Stimulated activated CD8-positive, alpha-beta memory T cell treated with anti-CD3 and anti-CD28 coated beads, Interleukin-15, amount 100 ng/mL, for 48 hours (primary cell): ENCODE measurements around the gene MGAT3.
"Not testable (repeated sequence)": the region's sequence is repeated elsewhere in the genome, so short reads cannot be mapped to it uniquely, and the experiment has no call there.

ENCODE experiments used
- DNase-seq, 2 donors: peaks; one replicate each; pipeline ENCODE4 v3.0.0-alpha.2; 2020; ENCODE audit warnings: low read depth in 2 of 2

The MGAT3 gene

GRCh38 chr22:39456522-39457197, at the start of gene MGAT3:
MGAT3 (plus strand) TSS chr22:39457012; CDS start chr22:39487348, 30,336 bp downstream.
- no peak for DNase-seq

- no peak for DNase-seq
Measured at GRCh38 chr22:39408173-39408572, 48.6 kb upstream of the MGAT3 start.

- DNase-seq = no peak
Measured at GRCh38 chr22:39408807-39409206, 48.0 kb upstream of the MGAT3 start.

- DNase-seq = no peak
Measured at GRCh38 chr22:39409516-39410029, 47.2 kb upstream of the MGAT3 start.

- no peak for DNase-seq
Measured at GRCh38 chr22:39410264-39410663, 46.5 kb upstream of the MGAT3 start.

GRCh38 chr22:39411828-39412365, 44.9 kb upstream of the MGAT3 start:
- DNase-seq = not testable (repeated sequence)

GRCh38 chr22:39413204-39413603, 43.6 kb upstream of the MGAT3 start:
- not testable (repeated sequence) for DNase-seq

- DNase-seq = no peak
Measured at GRCh38 chr22:39414377-39414776, 42.4 kb upstream of the MGAT3 start.

- DNase-seq = no peak
Measured at GRCh38 chr22:39414886-39415285, 41.9 kb upstream of the MGAT3 start.

- DNase-seq = no peak
Measured at GRCh38 chr22:39415506-39415905, 41.3 kb upstream of the MGAT3 start.

- no peak for DNase-seq
Measured at GRCh38 chr22:39416319-39416718, 40.5 kb upstream of the MGAT3 start.

GRCh38 chr22:39417641-39418040, 39.2 kb upstream of the MGAT3 start:
- DNase-seq = no peak

- no peak for DNase-seq
Measured at GRCh38 chr22:39418696-39419095, 38.1 kb upstream of the MGAT3 start.

- no peak for DNase-seq
Measured at GRCh38 chr22:39419096-39419495, 37.7 kb upstream of the MGAT3 start.

GRCh38 chr22:39419911-39420310, 36.9 kb upstream of the MGAT3 start:
- DNase-seq = no peak

- DNase-seq = no peak
Measured at GRCh38 chr22:39421691-39422090, 35.1 kb upstream of the MGAT3 start.

- DNase-seq = no peak
Measured at GRCh38 chr22:39422101-39422500, 34.7 kb upstream of the MGAT3 start.

GRCh38 chr22:39422721-39423120, 34.1 kb upstream of the MGAT3 start:
- no peak for DNase-seq

- no peak for DNase-seq
Measured at GRCh38 chr22:39423976-39424375, 32.8 kb upstream of the MGAT3 start.

GRCh38 chr22:39426380-39427043, 30.3 kb upstream of the MGAT3 start:
- no peak for DNase-seq

- no peak for DNase-seq
Measured at GRCh38 chr22:39427751-39428596, 28.8 kb upstream of the MGAT3 start.

GRCh38 chr22:39428597-39429071, 28.2 kb upstream of the MGAT3 start:
- no peak for DNase-seq
